Common myeloid progenitor, CD34-positive (primary cell): ENCODE measurements around the gene CASP8.

Experiments
- CTCF ChIA-PET: fragments of 350-600 bp; sonication (Branson Sonifier 250); formaldehyde crosslinking; loops from one replicate; lab custom pipeline; 2021; ENCODE audit warnings: antibody characterized with exemption; lab: Charles Lee
- POLR2A ChIA-PET: fragments of 350-600 bp; sonication (Branson Sonifier 250); formaldehyde crosslinking; loops from one replicate; lab custom pipeline; 2021; ENCODE audit warnings: antibody characterized with exemption; lab: Charles Lee
- DNase-seq, 3 donors: peaks; one replicate each; pipeline versions ENCODE4 v3.0.0 to v3.0.0-alpha.2; 2013
- H3K27ac ChIP-seq, 2 experiments: 1 replicate in 1 of 2; 2 replicates in 1 of 2; pipeline ENCODE4 v1.7.0; 2013; ENCODE audit warnings: inconsistent platforms in 2 of 2, low read length in 2 of 2, mild to moderate bottlenecking in 2 of 2, low read depth in 1 of 2, moderate library complexity in 1 of 2; ENCODE audit not compliant: severe bottlenecking in 2 of 2, insufficient read depth in 1 of 2, poor library complexity in 1 of 2
- H3K27me3 ChIP-seq, 5 experiments: replicated peaks in 2 of 5; 1 replicate in 3 of 5; 2 replicates in 2 of 5; pipeline versions ENCODE4 v1.6.1 to v1.7.0; 2013; ENCODE audit warnings: low read length in 4 of 5, mild to moderate bottlenecking in 2 of 5, moderate library complexity in 2 of 5, inconsistent platforms in 1 of 5; ENCODE audit not compliant: insufficient read depth in 5 of 5, control insufficient read depth in 4 of 5
- H3K36me3 ChIP-seq, 4 experiments: 1 replicate in 2 of 4; 2 replicates in 2 of 4; pipeline versions ENCODE4 v1.6.1 to v1.7.0; 2013; ENCODE audit warnings: low read length in 3 of 4, control low read depth in 1 of 4, mild to moderate bottlenecking in 1 of 4; ENCODE audit not compliant: control insufficient read depth in 4 of 4, insufficient read depth in 4 of 4
- H3K4me1 ChIP-seq, 4 experiments: 1 replicate in 3 of 4; 2 replicates in 1 of 4; pipeline versions ENCODE4 v1.6.1 to v1.7.1; 2013; ENCODE audit warnings: low read length in 3 of 4, mild to moderate bottlenecking in 3 of 4, control low read depth in 1 of 4, inconsistent platforms in 1 of 4, moderate library complexity in 1 of 4; ENCODE audit not compliant: control insufficient read depth in 4 of 4, insufficient read depth in 4 of 4; ENCODE audit errors: control extremely low read depth in 1 of 4
- H3K4me3 ChIP-seq, 7 experiments: 1 replicate in 4 of 7; 2 replicates in 3 of 7; pipeline versions ENCODE4 v1.5.1 to v1.7.0; 2013; ENCODE audit warnings: mild to moderate bottlenecking in 7 of 7, low read length in 6 of 7, moderate library complexity in 6 of 7, inconsistent platforms in 2 of 7, low read depth in 2 of 7, control low read depth in 1 of 7; ENCODE audit not compliant: insufficient read depth in 4 of 7, control insufficient read depth in 1 of 7; ENCODE audit errors: extremely low read depth in 1 of 7
- H3K9me3 ChIP-seq, 5 experiments: 1 replicate in 4 of 5; 2 replicates in 1 of 5; pipeline versions ENCODE4 v1.6.1 to v1.7.1; 2013; ENCODE audit warnings: low read length in 4 of 5, mild to moderate bottlenecking in 2 of 5, inconsistent platforms in 1 of 5, low read depth in 1 of 5, moderate library complexity in 1 of 5; ENCODE audit not compliant: control insufficient read depth in 4 of 5, insufficient read depth in 2 of 5; ENCODE audit errors: control extremely low read depth in 1 of 5
- WGBS: methylation state at CpG from one replicate; pipeline ENCODE4 v1.1.5; 2013; ENCODE audit not compliant: insufficient coverage; 5-methylcytosine and 5-hydroxymethylcytosine counted together

Gene CASP8

GRCh38 chr2:201223089-201224073 is 37.0 kb upstream of the CASP8 start:
- Histone ChIP-seq H3K27ac (peak overlapping the region; percentile 8 to 25), H3K4me3 (peak overlapping the region in 3 of 7 experiments; percentile 21 to 51 (median 26)), H3K4me1 (peaks cover 15 to 42% (median 36%) of the 10 kb centered on the region in 4 experiments), H3K9me3 (no peaks in the 10 kb centered on the region), H3K36me3 (peaks cover 4 to 12% (median 9%) of the 10 kb centered on the region in 4 experiments), H3K27me3 (no peaks in the 10 kb centered on the region)
- peak in 1 of 3 donors; percentile 33 for DNase-seq
- ChIA-PET CTCF (interaction anchor here (1.0 to 7.1 kb wide), 8 partner anchors 10 to 260 kb away, joined by 3 to 65 read pairs (median 6); partner anchors contain the start of genes CASP10 and ORC2), POLR2A (no interaction called here)
- WGBS, result 8% methylated on average over 2 of the region's 8 CpGs

DNA sequence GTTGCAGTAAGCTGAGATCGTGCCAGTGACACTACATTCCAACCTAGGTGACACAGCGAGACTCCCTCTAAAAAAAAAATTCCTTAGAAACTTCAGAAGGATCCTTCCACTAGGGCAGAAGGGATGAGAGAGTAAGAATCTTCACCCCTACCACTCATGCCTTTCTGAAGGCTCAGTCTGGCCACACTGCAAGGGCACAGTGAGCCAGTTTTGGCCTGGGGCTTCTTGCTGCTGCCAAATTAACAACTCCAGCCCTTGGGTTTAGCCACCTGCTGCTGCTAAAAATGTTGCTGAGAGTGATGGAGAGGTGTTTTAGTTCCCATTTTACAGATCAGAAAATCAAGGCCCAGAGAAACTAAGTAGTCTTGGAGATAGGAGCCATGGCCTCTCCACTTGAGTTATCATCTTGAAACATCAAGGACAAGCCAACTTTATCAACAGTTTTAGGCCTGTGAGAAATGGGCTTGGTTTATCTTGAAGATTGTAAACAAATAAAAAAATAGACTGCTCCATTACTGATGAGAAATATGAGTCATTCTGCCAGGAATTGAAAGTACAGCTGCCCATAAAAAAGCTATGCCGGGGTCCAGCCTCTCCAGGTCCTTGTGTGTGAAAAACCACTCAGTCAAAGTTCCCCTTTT is 31.9 kb upstream of the CASP8 start:
- ChIA-PET CTCF (interaction anchor here (2.2 to 4.4 kb wide), 3 partner anchors 9 to 45 kb away, joined by 7 to 20 read pairs (median 13); partner anchors contain the start of gene CASP10), POLR2A (interaction anchor here (0.7 kb wide), 2 partner anchors 544 to 559 kb away, joined by 3 read pairs; no protein-coding TSS in a partner anchor)
- DNase-seq, result peak in 2 of 3 donors; percentile 84
- WGBS, result 0% methylated on average over 1 of the region's 3 CpGs
- H3K36me3 ChIP-seq, result no peaks in the 10 kb centered on the region
- no peaks in the 10 kb centered on the region for H3K9me3 ChIP-seq
- peak overlapping the region in 1 of 2 experiments; percentile 16 for H3K27ac ChIP-seq
- peak overlapping the region in 5 of 7 experiments; percentile 17 to 74 (median 44) for H3K4me3 ChIP-seq
- peaks cover 16 to 44% (median 34%) of the 10 kb centered on the region in 4 experiments for H3K4me1 ChIP-seq
- no peaks in the 10 kb centered on the region for H3K27me3 ChIP-seq

- CTCF ChIA-PET, result interaction anchor here (1.3 to 4.4 kb wide), 7 partner anchors 9 to 327 kb away, joined by 4 to 21 read pairs (median 7); partner anchors contain the start of gene CASP10
- H3K4me3 ChIP-seq, result peak overlapping the region in 5 of 7 experiments; percentile 17 to 74 (median 44)
- H3K27me3 ChIP-seq, result no peaks in the 10 kb centered on the region
- DNase-seq, result peak in 2 of 3 donors; percentile 58 to 66
- peak overlapping the region in 1 of 2 experiments; percentile 16 for H3K27ac ChIP-seq
- H3K9me3 ChIP-seq, result no peaks in the 10 kb centered on the region
- H3K4me1 ChIP-seq, result peaks cover 16 to 44% (median 35%) of the 10 kb centered on the region in 4 experiments
- WGBS, result 8% methylated on average over 11 of the region's 12 CpGs
- POLR2A ChIA-PET, result interaction anchor here (0.7 kb wide), 1 partner anchor 543 kb away, joined by 3 read pairs; no protein-coding TSS in a partner anchor
- H3K36me3 ChIP-seq, result no peaks in the 10 kb centered on the region
Measured at GRCh38 chr2:201228912-201229290, 31.4 kb upstream of the CASP8 start.

GRCh38 chr2:201231781-201232466 is 28.4 kb upstream of the CASP8 start:
- POLR2A ChIA-PET, result interaction anchor here (0.6 to 3.0 kb wide), 8 partner anchors 12 to 176 kb away, joined by 3 to 14 read pairs (median 4); partner anchors contain the start of gene CASP10
- peaks cover 31 to 73% (median 57%) of the 10 kb centered on the region in 4 experiments for H3K4me1 ChIP-seq
- 0% methylated on average over 6 of the region's 8 CpGs for WGBS

DNA sequence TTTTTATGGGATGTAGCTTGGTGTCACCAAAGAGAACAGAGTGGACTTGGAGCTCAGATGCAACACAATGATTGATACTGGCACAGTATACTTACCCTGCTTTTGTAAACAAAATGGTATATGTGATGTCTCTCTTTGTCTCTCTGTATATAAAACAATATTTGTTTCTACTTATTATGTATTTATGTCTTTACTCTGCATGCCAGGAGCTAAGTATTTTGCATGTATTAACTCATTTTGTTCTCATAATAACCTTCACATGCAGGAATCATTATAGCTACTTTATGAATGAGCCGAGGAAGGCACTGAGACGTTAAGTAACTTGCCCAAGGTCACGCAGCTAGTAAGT is 27.9 kb upstream of the CASP8 start:
- ChIA-PET CTCF (interaction anchor here (0.6 to 3.3 kb wide), 43 partner anchors 11 to 340 kb away, joined by 3 to 80 read pairs (median 5); partner anchors contain the start of genes CASP10, CASP8, CFLAR and ORC2), POLR2A (interaction anchor here (0.6 to 3.0 kb wide), 7 partner anchors 12 to 163 kb away, joined by 3 to 14 read pairs (median 4); partner anchors contain the start of gene CASP10)
- Histone ChIP-seq H3K36me3 (no peaks in the 10 kb centered on the region), H3K27ac (peak overlapping the region in 1 of 2 experiments; percentile 62), H3K27me3 (no peaks in the 10 kb centered on the region), H3K4me3 (peak overlapping the region in 5 of 7 experiments; percentile 4 to 97 (median 89)), H3K9me3 (no peaks in the 10 kb centered on the region), H3K4me1 (peaks cover 31 to 78% (median 59%) of the 10 kb centered on the region in 4 experiments)
- 44% methylated on average over 3 of the region's 3 CpGs for WGBS
- DNase-seq, result no peak

More at GRCh38 chr2:201231781-201232466, 28.4 kb upstream of the CASP8 start:
- DNase-seq, result peak; percentile 96 to 97 (median 97)
- H3K27me3 ChIP-seq, result no peaks in the 10 kb centered on the region
- H3K36me3 ChIP-seq, result no peaks in the 10 kb centered on the region
- H3K27ac ChIP-seq, result peak overlapping the region in 1 of 2 experiments; percentile 62
- H3K9me3 ChIP-seq, result no peaks in the 10 kb centered on the region
- H3K4me3 ChIP-seq, result peak overlapping the region in 3 of 7 experiments; percentile 4 to 53 (median 35)
- CTCF ChIA-PET, result interaction anchor here (0.6 to 3.3 kb wide), 43 partner anchors 10 to 339 kb away, joined by 3 to 80 read pairs (median 5); partner anchors contain the start of genes CASP10, CASP8, CFLAR and ORC2
